NCI-H1417 (cell line): ENCODE results near the gene DIS3.

Experiments used
- DNase-seq, 3 experiments: peaks; one replicate each; lab custom pipeline; 2025; lab: John Stamatoyannopoulos, UW

DIS3 gene

DNA sequence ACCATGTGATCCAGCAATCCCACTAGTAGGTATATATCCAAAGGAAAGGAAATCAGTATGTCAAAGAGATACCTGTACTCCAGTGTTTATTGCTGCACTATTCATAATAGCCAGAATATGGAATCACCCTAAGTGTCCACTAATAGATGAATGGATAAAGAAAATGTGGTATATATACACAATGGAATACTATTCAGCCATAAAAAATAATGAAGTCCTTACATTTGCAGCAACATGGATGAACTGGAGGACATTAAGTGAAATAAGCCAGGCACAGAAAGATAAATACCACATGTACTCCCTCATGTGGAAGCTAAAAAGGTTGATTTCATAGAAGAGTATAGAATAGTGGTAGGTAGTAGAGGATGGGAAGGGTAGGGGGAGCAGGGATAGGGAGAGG lies 30.5 kb downstream of the DIS3 start:
- no peak for DNase-seq

DNA sequence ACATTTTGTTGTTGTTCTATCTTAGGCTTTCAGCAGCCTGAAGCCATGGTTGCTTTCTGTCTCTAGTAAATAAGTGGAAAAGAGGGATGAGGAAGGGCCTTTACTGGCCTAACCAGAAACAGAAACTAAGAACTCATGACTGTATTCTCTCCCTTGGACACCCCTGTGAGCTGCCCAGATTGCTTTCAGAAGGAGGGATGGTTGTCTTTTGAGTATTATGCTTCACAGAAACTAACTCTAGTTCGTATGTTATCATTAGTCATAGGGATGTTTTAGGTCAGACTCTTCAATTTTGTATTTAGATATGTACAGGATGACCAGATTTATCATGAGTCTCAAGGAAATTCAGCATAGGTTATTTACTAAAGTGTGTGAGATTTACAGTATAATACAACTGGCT lies 36.4 kb downstream of the DIS3 start:
- no peak for DNase-seq

DNA sequence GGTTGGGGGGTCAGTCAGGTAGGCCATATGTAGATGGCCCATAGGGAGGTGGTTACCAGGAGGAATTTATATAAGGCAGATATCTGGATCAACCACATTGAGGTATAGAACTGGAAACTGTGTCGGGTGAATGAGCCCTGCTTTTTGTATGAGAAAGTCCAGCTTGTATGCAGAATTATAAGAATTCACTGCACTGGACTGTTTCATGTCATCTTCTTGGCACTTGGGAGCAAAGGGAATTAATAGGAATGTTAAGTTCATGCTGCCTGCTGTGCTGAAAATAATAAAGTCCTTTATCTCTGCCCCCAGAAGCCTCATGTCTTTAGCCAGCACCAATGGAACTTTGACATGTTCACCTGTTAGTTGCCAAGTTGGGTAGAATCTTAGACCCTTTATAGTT lies 41.7 kb downstream of the DIS3 start:
- no peak for DNase-seq

- no peak for DNase-seq
Observed at GRCh38 chr13:72737033-72737432, 44.7 kb downstream of the DIS3 start.

DNA sequence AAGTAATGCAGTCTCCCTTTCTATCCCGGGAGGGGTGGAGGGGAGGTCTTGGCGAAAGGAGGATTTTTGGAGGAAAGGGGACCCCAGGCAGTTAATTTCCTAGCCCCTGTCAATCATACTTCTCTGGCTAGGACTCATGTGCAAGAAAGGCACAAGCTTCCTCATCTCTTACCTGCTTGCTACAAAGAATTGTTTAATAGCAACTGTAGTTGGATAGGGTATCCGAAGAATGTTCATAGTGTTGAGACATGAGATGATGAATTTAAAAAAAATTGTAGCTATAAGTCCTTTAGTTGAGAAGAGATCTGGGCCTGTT lies 53.5 kb downstream of the DIS3 start:
- no peak for DNase-seq

GRCh38 chr13:72727417-72728289 lies 54.0 kb downstream of the DIS3 start, which contains the start of the genes BORA and MZT1:
Gene BORA, plus strand, starts transcription at chr13:72727923. Its CDS starts 1,018 bp downstream, at chr13:72728941.
Gene MZT1, minus strand, starts transcription at chr13:72727629. Its CDS starts 27 bp downstream, at chr13:72727602.
- DNase-seq = peak; percentile 99 to 100 (median 99)

- DNase-seq = peak; percentile 76 to 94 (median 94)
Observed at GRCh38 chr13:72726726-72727416, 54.8 kb downstream of the DIS3 start.

DNA sequence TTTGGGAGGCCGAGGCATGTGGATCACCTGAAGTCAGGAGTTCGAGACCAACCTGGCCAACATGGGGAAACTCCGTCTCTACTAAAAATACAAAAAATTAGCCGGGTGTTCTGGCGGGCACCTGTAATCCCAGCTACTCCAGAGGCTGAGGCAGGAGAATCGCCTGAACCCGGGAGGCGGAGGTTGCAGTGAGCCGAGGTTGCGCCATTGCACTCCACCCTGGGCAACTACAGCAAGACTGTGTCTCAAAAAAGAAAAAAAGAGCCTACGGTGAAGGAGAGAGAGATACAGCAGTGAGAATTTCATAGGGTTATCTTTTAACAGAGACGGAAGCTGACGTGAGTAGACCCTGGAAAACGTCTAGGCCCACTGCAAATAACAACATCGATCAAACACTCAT lies 55.5 kb downstream of the DIS3 start:
- DNase-seq = peak in 1 of 3 experiments; percentile 69

DNA sequence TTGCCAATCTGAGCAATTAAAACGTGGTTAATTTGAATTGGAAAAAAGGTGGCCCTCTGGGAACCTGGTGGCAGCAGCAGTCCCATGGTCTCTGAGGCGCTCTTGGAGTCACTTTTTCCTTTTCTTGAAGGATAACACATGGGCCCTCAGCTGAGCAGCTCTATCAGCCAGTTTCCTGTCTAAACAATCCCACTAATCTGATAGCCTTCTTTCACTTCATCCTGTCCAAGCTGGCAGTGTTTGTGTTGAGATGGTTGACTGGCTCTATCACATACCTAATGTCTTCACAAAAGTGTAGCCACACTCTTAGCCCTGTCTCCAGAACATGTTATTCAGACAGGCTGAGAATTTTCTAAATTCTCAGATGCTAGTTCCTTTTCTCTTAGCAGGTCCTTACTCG lies 64.9 kb downstream of the DIS3 start:
- DNase-seq = no peak
